ENCODE results near the gene CYP26C1. TPM values are rescaled to one million over a fixed set of nuclear protein-coding genes. Genes with fewer than 3 reads are reported as not detected.
"Not testable (repeated sequence)": the region's sequence is repeated elsewhere in the genome, so short reads cannot be mapped to it uniquely, and the experiment has no call there.

Gene CYP26C1
- total RNA-seq, 1 donor from 2014 or later, result 0.27 TPM

GRCh38 chr10:93097386-93097785 lies 36.8 kb downstream of the CYP26C1 start:
- H3K27me3 ChIP-seq (ENCODE audit: low read depth), result no peaks in the 10 kb centered on the region
- no peak for DNase-seq
- H3K4me3 ChIP-seq, result no peak overlapping the region
- H3K4me1 ChIP-seq, result no peaks in the 10 kb centered on the region
- ATAC-seq, result no peak
- H3K27ac ChIP-seq, result no peak overlapping the region
- intact Hi-C loops (cut with DNase I), result no loop called here
- no peak for TF ChIP-seq CTCF (IDR thresholded peaks at IDR 0.05)
- no peaks in the 10 kb centered on the region for H3K9me3 ChIP-seq
- H3K36me3 ChIP-seq, result no peaks in the 10 kb centered on the region

- Histone ChIP-seq H3K4me3 (no peak overlapping the region), H3K27me3 (ENCODE audit: low read depth) (no peaks in the 10 kb centered on the region), H3K4me1 (no peaks in the 10 kb centered on the region), H3K9me3 (no peaks in the 10 kb centered on the region), H3K36me3 (no peaks in the 10 kb centered on the region), H3K27ac (no peak overlapping the region)
- no peak for DNase-seq
- no peak for ATAC-seq
- intact Hi-C loops (cut with DNase I), result no loop called here
- TF ChIP-seq CTCF (IDR thresholded peaks at IDR 0.05), result no peak
These were observed 38.2 kb downstream of the CYP26C1 start for GRCh38 chr10:93098816-93099215.

GRCh38 chr10:93099670-93100069 lies 39.1 kb downstream of the CYP26C1 start:
- Histone ChIP-seq H3K4me3 (no peak overlapping the region), H3K9me3 (no peaks in the 10 kb centered on the region), H3K27ac (no peak overlapping the region), H3K4me1 (no peaks in the 10 kb centered on the region), H3K36me3 (no peaks in the 10 kb centered on the region), H3K27me3 (ENCODE audit: low read depth) (no peaks in the 10 kb centered on the region)
- ATAC-seq, result no peak
- DNase-seq, result no peak
- no peak for TF ChIP-seq CTCF (IDR thresholded peaks at IDR 0.05)
- intact Hi-C loops (cut with DNase I), result no loop called here

- H3K27ac ChIP-seq; ATAC-seq; H3K36me3 ChIP-seq; H3K4me1 ChIP-seq; H3K9me3 ChIP-seq; H3K4me3 ChIP-seq; DNase-seq; intact Hi-C loops (cut with DNase I); H3K27me3 ChIP-seq (ENCODE audit: low read depth): not testable (repeated sequence)
These were observed 40.5 kb downstream of the CYP26C1 start for GRCh38 chr10:93101148-93101547.

GRCh38 chr10:93103953-93104352 lies 43.4 kb downstream of the CYP26C1 start:
- TF ChIP-seq CTCF (IDR thresholded peaks at IDR 0.05), result no peak
- no peaks in the 10 kb centered on the region for H3K9me3 ChIP-seq
- no peaks in the 10 kb centered on the region for H3K4me1 ChIP-seq
- H3K4me3 ChIP-seq, result no peak overlapping the region
- no peaks in the 10 kb centered on the region for H3K36me3 ChIP-seq
- no peaks in the 10 kb centered on the region for H3K27me3 ChIP-seq (ENCODE audit: low read depth)
- ATAC-seq (no peak), DNase-seq (no peak)
- intact Hi-C loops (cut with DNase I), result no loop called here
- H3K27ac ChIP-seq, result no peak overlapping the region

- no peak overlapping the region for H3K4me3 ChIP-seq
- intact Hi-C loops (cut with DNase I), result no loop called here
- no peak for ATAC-seq
- no peaks in the 10 kb centered on the region for H3K36me3 ChIP-seq
- H3K27me3 ChIP-seq (ENCODE audit: low read depth), result no peaks in the 10 kb centered on the region
- no peaks in the 10 kb centered on the region for H3K9me3 ChIP-seq
- H3K27ac ChIP-seq, result no peak overlapping the region
- TF ChIP-seq CTCF (IDR thresholded peaks at IDR 0.05), result no peak
- DNase-seq, result no peak
- no peaks in the 10 kb centered on the region for H3K4me1 ChIP-seq
These were observed 46.1 kb downstream of the CYP26C1 start for GRCh38 chr10:93106631-93107072.

All from lower lobe of right lung (tissue), 2 donors.